ENCODE measurements around the gene HSPB8.

The HSPB8 gene

GRCh38 chr12:119178544-119179334 is at the start of gene HSPB8:
HSPB8 (plus strand) TSS chr12:119178931; CDS start chr12:119179313, 382 bp downstream.
- no peak for DNase-seq (ENCODE audit: low spot score)

GRCh38 chr12:119129827-119130434 is 48.8 kb upstream of the HSPB8 start:
- DNase-seq (ENCODE audit: low spot score), result no peak

GRCh38 chr12:119130523-119130922 is 48.2 kb upstream of the HSPB8 start:
- DNase-seq (ENCODE audit: low spot score), result no peak

- no peak for DNase-seq (ENCODE audit: low spot score)
Measured at GRCh38 chr12:119134284-119135072, 44.3 kb upstream of the HSPB8 start.

GRCh38 chr12:119136811-119137410 is 41.8 kb upstream of the HSPB8 start:
- DNase-seq (ENCODE audit: low spot score), result no peak

GRCh38 chr12:119139448-119139847 is 39.3 kb upstream of the HSPB8 start:
- no peak for DNase-seq (ENCODE audit: low spot score)

- no peak for DNase-seq (ENCODE audit: low spot score)
Measured at GRCh38 chr12:119145367-119145766, 33.4 kb upstream of the HSPB8 start.

- no peak for DNase-seq (ENCODE audit: low spot score)
Measured at GRCh38 chr12:119147847-119148448, 30.8 kb upstream of the HSPB8 start.

- DNase-seq (ENCODE audit: low spot score), result no peak
Measured at GRCh38 chr12:119149270-119149669, 29.5 kb upstream of the HSPB8 start.

GRCh38 chr12:119151445-119152026 is 27.2 kb upstream of the HSPB8 start:
- DNase-seq (ENCODE audit: low spot score), result no peak

GRCh38 chr12:119153477-119154434 is 25.0 kb upstream of the HSPB8 start:
- DNase-seq (ENCODE audit: low spot score), result peak; percentile 34

GRCh38 chr12:119154435-119154818 is 24.3 kb upstream of the HSPB8 start:
- DNase-seq (ENCODE audit: low spot score), result no peak

- no peak for DNase-seq (ENCODE audit: low spot score)
Measured at GRCh38 chr12:119156401-119157044, 22.2 kb upstream of the HSPB8 start.

- no peak for DNase-seq (ENCODE audit: low spot score)
Measured at GRCh38 chr12:119157528-119157927, 21.2 kb upstream of the HSPB8 start.

GRCh38 chr12:119157978-119158377 is 20.8 kb upstream of the HSPB8 start:
- no peak for DNase-seq (ENCODE audit: low spot score)

- DNase-seq (ENCODE audit: low spot score), result no peak
Measured at GRCh38 chr12:119158402-119158801, 20.3 kb upstream of the HSPB8 start.

- DNase-seq (ENCODE audit: low spot score), result no peak
Measured at GRCh38 chr12:119159844-119160243, 18.9 kb upstream of the HSPB8 start.

- DNase-seq (ENCODE audit: low spot score), result no peak
Measured at GRCh38 chr12:119167902-119168301, 10.8 kb upstream of the HSPB8 start.

GRCh38 chr12:119168721-119169120 is 10.0 kb upstream of the HSPB8 start:
- no peak for DNase-seq (ENCODE audit: low spot score)

GRCh38 chr12:119169150-119169549 is 9.6 kb upstream of the HSPB8 start:
- DNase-seq (ENCODE audit: low spot score), result no peak
